Ammon's horn (tissue), 1 donor: Measurements from ENCODE around the gene DTNB.

ENCODE experiments used
- DNase-seq: peaks from one replicate; pipeline ENCODE4 v3.0.0-alpha.2; 2016; ENCODE audit warnings: low spot score

DTNB gene

GRCh38 chr2:25386971-25387875 lies 286.2 kb downstream of the DTNB start:
- no peak for DNase-seq

DNA sequence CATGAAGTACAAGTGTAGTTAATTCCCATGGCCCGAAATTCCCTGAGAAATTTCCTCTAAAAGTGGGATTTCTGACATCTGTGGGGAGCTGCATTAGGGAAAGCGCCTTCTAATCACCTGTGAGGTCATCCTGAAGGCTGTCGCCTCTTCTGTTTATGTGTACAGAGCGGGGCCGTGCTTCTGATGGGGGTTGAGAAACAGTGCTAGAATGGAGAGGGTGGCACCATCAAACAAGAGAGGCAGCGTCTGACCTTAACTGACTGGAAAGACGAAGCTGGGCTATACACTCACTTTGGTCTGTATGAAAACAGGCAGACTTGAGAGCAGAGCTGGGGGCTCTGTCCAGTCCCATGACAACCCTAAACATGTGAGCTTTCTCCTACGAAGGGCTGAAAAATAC lies 287.5 kb downstream of the DTNB start:
- DNase-seq, result no peak

DNA sequence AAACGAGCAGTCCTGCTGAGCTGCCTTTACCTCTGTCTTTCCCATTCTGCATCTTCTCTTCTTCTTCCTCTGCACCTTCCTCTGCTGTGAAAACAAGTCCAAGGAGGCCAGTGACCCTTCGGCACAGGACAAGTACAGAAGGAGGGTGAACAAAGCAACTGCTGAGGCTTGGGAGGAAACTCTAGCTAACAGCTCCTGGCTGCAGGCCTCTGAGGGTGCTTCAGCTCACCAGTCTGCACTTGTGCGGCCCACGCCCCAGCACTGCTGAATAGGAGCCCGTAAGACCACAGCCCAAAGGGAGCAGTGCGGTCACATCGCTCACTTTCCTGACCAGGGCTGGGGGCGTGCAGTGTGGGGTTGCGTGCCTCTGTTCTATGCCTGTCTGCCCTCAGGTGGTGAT lies 289.6 kb downstream of the DTNB start:
- no peak for DNase-seq

DNA sequence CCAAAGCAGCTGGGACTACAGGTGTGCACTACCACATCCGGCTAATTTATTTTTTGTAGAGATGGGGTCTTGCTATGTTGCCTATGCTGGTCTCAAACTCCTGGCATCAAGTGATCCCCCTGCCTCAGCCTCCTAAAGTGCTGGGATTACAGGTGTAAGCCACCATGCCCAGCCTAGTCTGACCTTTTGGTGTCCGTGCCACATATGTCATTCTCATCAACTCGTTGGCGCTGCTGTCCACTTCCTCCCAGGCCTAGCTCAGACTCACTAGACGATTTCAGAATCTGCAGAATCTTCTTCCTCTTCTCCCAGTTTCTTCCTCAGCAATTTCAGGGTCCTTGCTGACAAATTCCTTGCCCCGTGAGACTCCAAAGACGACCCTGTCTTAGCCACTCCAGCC lies 291.9 kb downstream of the DTNB start:
- no peak for DNase-seq

DNA sequence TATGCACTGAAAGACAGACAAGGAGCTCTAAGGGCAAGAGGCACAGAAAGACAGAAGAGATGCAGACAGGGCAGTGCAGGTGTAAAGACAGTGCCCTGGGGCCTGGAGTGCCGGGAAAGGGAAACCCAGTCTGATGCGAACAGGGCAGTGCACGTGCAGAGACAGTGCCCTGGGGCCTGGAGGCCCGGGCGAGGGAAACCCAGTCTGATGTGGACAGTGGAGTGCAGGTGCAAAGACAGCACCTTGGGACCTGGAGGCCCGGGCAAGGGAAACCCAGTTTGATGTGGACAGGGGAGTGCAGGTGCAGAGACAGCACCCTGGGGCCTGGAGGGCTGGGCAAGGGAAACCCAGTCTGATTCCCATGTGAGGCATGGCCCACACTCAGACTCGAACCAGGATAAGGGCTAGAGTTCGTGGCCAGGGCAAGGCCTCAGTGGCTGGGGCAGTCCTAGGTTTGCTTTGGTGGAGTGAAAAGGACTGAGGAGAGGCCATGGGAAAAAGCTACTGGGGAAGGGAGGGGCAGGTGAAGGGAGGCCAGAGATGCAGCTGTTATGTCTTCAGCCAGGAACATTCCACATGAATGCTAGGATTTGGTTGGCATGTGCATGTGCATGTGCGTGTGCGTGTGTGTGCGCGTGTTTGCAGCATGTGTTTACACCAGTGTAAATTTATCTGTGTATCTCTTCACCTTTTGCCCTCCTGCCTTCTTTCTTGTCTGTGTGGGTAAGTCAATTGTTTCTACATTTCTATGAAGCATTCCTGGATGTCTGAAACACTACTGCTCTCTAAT lies 292.6 kb downstream of the DTNB start:
- no peak for DNase-seq

DNA sequence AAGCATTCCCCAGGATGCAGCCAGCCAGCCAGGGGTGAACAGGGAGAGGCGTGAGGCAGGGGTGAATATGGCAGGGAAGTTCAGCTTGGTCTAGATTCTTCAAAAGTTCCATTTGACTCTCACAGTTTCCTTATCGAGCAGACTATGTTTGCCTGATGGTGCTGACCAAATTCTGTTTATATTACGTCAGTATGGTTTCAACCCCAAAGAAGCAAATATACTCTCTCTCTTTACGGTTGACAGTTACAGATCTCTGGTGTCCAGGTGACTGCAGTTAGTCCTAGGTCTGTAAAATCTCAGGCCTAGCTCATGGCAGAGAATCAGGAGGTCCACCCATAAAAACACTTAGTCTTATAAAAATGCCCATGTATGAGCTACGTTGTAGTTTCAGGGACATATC lies 293.4 kb downstream of the DTNB start:
- DNase-seq, result no peak

- no peak for DNase-seq
Measured at GRCh38 chr2:25379535-25379934, 293.8 kb downstream of the DTNB start.

DNA sequence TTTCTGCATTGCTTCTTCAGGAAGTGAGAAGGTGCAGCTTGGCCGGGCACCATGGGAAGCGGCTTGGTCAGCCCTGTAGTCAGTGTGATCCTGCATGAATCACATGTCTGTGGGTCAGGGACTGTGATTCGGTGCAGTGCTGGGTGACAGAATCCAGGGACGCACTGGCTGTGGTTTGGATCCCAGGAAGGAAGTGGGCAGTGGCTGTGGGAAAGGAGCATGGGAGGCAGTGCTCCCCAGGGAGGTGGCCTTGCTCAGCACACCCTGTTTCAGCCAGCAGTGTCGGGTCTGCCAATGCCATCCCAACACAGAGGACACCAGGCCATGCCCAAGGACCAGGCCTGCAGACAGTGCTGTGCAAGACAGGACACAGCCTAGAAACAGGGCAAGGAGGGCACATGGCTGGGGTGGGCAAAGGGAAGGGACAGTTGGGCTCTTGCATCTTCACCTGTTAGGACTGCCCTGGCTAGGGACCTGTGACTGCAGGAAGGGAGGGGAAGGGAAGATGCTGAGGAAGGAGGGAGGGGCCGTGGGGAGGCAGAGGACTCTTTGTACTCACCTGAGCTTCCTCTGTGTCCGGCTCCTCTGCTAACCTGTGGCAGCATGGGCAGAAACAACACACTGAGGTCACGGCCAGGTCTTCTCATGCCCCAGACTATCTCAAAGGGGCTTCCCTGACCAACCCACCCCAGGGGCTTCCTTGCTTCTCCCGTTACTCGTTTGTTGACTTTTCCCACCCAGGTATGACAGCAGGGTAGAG lies 294.5 kb downstream of the DTNB start:
- no peak for DNase-seq

DNA sequence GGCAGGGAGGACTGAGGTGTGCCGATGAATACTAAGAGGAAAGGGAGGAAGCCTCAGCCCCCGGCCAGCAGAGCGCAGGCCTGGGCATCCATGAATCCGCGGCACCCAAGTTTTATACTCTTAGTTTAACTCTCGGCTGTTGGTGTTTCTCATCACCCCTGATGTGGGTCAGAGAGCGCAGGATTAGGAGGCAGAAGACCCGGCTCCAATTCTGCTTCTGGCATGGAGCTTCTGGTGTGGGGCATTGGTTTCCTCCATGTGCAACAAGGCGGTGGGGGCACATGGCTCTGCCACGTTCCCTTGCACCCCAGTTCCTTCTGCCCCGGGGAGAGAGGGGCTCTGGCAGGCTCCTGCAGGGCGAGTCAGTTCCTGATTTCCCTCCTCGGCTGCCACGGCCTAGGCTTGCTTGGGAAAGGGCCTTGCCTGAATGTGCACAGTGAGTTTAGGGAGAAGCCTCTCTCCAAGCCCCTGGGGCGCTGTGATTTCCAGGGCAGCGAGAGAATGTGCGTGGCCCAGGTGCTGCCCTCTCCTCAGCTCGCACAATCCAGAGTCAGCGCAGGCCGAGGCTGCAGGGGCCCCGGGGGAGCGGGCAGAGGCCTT lies 295.5 kb downstream of the DTNB start:
- no peak for DNase-seq

DNA sequence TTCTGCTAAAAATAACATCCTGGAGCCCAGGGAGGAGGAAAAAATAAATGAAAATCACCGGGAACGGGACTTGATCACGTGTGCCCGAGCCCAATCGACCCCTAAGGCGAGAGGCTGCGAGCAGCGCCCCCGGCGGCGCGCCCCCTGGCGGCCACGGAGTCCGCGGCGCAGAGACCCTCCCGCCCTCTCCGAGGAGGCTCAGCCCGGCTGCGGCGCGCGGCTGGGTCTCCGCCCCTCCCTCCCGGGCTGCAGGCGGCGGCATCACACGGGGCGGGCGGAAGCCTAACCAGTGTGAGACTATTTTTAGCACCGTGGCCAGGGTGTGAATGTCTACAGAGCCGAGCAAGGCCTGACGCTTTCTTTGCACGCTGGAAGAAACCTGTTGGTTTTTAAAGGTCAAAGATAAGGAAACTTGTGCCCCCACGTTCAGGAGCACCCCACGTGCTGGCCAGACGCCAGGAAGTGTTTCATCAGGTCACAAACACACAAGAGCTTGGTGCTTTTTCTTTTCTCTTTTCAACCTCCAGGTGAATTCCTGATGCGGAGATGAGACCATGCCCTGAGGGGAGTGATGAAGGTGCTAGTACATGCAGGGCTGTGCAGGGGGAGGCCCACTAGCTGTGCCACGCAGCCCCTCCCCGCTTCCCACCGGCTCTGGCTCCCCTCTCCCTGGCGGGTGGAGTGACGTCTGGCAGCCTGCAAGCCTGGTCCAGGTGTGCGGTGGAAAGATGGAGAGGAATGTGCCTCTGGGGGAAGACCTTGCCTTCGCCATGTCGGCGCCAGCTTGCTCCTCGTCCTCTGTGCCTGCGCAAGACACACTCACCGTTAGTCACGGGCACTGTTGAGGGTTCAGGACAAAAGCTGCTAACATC lies 296.4 kb downstream of the DTNB start:
- DNase-seq, result peak; percentile 89

DNA sequence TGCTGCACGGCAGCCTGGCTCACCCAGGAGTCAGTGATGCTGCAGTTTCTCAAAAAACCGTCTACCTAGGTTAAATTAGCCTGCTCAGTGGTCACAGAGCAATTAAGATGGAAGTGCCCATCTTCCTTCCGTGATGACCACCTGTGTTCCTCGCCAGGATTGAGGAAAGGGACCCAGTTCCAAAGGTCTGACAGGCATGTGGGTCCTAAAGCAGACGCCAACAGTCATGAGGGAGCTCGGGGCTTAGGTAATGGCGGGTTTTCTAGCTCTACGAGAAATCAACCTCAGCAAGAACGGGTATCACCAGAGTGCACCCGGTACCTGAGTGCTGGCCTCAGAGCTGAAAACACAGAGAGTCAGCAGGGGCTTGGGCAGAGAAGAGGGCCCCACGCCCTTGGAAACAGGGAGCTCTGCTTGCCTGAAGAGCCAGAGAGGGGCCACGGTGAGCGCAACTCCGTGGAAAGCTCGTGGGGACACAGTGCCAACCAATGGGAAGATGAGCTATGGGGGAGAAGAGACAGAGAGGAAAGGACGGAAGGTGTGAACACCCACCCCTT lies 297.3 kb downstream of the DTNB start:
- peak; percentile 12 for DNase-seq

DNA sequence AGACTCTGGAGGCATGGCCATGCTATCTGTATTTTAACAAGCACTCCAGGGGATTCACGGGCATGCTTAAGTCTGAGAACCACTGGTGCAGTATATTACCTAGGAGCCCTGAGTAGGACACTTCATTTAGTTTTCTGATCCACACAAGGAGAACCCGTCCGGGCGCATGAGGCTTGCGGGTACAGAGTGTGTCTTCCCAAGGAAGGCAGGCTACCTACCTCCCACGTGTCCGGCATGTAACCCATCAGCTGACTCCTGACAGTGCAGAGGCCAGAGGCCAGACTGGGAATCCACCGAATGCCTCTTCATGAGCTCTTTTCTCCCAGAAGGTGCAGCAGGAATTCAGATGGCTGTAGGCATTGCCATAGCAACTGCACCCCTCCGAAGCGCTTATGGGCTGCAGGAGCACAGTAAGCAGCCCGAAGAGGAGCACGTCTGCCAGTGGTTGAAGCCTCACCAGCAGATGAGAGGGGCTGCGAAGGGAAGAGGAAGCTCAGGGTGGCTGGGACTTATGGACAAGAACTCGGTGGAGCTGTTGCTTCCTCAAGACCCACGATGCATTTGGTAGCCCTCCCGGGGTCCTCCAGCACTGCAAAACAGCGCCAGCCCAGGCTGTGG lies 297.9 kb downstream of the DTNB start:
- DNase-seq, result peak; percentile 48

DNA sequence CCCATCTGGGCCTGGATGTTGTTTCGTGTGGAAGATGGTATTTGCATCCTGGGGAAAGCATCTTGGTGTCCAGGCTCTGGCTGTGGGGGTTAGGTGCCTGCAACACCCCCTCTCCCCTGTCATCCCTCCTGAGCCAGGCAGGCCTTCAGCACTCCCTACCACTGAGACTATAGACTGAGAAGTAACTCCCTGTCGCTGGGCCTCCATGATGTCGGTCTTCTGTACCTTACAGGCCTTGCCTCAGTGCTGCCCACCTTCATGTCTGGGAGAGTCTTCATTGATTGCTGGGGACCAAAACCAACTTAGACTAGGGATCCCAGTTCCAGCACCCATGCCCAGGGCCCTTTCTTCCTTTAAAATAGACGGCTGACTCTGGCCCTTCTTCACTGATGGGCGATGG lies 298.6 kb downstream of the DTNB start:
- no peak for DNase-seq

DNA sequence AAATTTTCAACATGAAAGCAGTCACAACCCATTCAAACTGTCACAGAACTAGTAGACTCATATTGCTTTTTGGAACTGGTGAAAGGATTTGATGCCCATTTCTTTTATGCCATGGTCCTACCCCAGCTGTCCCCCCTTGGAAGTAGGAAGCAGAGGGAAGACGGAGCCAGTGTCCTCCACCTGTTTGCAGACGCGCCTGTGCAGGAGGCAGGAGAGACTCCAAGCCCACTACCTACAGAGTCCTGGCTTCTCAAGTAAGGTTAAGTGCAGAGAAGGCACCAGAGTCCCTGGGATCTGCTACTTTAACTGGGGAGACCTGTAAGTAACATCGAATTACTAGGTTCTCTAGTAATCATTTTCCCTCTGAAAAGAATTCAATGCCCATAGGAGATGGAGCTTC lies 299.0 kb downstream of the DTNB start:
- DNase-seq, result no peak

DNA sequence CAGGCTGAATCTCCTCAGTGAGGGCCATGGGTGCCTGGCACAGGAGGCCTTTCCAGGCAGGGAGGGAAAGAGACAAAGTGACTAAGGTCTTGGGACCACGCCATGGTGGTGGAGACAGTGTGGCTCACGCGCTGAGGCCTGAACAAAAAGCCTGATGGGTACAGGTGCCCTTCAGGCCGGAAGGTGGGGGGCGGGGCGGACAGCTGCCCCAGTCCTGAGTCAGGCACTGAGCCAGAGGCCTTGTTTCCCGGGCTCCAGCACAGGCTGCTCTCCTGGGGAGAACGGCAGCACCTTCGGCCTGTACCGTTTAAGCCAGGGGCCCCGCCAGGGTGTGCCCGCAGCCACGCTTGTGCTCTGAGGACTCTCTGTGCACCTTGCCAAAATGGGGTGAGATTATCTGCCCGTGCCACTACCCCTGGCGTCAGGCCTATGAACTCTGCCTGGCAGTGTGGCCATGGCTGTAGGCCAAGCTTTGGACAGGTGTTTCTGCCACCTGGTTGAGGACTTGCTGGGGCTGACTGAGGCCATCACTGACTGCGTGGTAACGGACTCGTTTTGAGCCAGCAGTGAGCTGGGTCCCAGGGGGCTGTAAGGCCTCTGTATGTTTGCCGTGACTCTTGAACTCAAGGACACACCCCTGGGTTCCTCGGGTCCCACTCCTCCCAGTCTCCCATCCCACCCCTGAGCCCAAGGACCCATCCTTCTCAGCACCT lies 300.0 kb downstream of the DTNB start:
- no peak for DNase-seq

- peak; percentile 58 for DNase-seq
Measured at GRCh38 chr2:25372405-25373268, 300.7 kb downstream of the DTNB start.

DNA sequence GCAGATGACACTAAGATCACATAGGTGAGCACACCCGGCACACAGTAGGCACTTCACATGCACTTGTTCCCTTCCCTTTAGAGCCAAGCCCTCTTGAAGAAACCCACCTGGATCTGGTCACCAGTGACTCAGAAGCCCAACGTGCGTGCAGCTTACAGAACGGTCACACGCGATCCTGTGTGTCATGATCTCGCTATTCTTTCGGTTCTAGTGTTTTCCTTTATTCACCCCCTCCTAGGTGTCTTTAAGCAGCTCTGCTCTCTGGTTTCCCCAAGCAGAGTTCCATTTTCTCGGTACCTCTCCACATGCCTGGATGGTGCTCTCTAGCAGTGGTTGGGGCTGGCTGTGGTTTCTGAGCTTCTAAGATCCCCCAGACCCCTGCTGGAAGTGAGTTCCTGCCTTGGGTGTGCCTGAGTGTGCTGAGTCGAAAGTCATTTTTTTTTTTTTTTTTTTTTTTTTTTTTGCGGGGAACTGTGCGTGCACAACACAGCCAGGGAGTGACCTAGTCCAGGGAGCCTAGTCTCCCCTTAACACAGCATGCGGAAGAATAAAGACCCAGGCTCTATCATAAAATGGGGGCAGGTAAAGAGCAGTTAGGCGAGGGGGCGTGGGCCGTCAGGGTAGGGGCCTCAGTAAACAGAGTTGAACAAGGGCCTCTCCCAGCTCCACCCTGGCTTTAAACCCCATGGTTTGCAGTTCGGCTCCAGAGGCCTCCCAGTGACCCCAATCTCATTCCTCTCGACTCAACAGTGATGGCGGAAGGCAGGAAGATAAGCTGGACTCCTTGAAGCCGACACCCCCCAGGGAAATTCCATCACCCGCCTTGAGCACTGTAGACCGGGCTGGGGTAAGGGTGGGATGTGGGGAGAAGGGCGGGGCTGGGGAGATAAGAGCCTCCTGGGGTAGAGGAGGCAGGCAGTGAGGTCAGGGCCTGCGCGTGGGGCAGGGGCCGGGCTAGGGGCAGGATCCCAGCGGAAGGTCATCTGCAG lies 301.8 kb downstream of the DTNB start:
- no peak for DNase-seq
